HepG2 (cell line): Measurements from ENCODE around the gene ARHGAP12.

Source experiments
- EZH2 ChIP-seq: conservative IDR thresholded peaks from 2 replicates; pipeline ENCODE4 v1.6.1; 2012; ENCODE audit warnings: mild to moderate bottlenecking, low read depth, low read length, moderate library complexity
- NFE2L1 ChIP-seq: sonication (generic); formaldehyde crosslinking; IDR thresholded peaks from 2 replicates; pipeline ENCODE4 v1.4.0; 2020; ENCODE audit warnings: missing genetic modification reagents, mild to moderate bottlenecking, borderline replicate concordance
- NFE2L2 ChIP-seq: fragments of 150-350 bp; IDR thresholded peaks from 2 replicates; pipeline ENCODE4 v1.6.1; 2014; ENCODE audit warnings: low read length
- ZBTB21 ChIP-seq: sonication (generic); formaldehyde crosslinking; IDR thresholded peaks from 2 replicates; pipeline ENCODE4 v1.4.0; 2020; ENCODE audit warnings: missing genetic modification reagents
- ZNF205 ChIP-seq: IDR thresholded peaks from 2 replicates; pipeline ENCODE4 v1.6.1; 2018; ENCODE audit warnings: missing biosample characterization, missing genetic modification reagents
- ZNF557 ChIP-seq: sonication (generic); formaldehyde crosslinking; IDR thresholded peaks from 2 replicates; pipeline ENCODE4 v1.4.0; 2020; ENCODE audit warnings: missing genetic modification reagents
- ZNF883 ChIP-seq: sonication (generic); formaldehyde crosslinking; IDR thresholded peaks from 2 replicates; pipeline ENCODE4 v1.5.1; 2020; ENCODE audit warnings: mild to moderate bottlenecking, missing genetic modification reagents; ENCODE audit errors: not compliant biosample characterization
- TF ChIP-seq, protein P1 (sequence below): sonication (generic); formaldehyde crosslinking; IDR thresholded peaks from 2 replicates; pipeline ENCODE4 v1.5.0; 2020; ENCODE audit warnings: mild to moderate bottlenecking, missing genetic modification reagents, moderate library complexity

DNA sequence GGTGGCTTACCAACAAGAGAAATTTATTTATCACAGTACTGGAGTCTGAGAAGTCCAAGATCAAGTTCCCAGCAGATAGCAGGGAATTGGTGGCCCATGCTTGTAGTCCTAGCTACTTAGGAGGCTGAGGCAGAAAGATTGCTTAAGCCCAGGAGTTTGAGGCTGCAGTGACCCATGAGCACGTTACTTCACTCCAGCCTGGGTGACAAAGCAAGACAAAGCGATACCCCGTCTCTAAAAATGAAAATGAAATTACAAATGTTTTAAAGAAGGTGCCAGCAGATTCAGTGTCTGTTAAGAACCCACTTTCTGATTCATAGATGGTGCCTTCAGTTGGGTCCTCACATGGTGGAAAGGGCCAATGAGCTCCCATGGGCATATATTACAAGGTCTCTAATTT is 20.6 kb upstream of the ARHGAP12 start:
- TF ChIP-seq ZNF557 (CRISPR knock-in tag) (no peak), NFE2L1 (CRISPR knock-in tag) (no peak), EZH2 (no peak), ZBTB21 (no peak), NFE2L2 (no peak), ZNF205 (CRISPR knock-in tag) (no peak), ZNF883 (no peak)
- TF ChIP-seq, protein P1, sequence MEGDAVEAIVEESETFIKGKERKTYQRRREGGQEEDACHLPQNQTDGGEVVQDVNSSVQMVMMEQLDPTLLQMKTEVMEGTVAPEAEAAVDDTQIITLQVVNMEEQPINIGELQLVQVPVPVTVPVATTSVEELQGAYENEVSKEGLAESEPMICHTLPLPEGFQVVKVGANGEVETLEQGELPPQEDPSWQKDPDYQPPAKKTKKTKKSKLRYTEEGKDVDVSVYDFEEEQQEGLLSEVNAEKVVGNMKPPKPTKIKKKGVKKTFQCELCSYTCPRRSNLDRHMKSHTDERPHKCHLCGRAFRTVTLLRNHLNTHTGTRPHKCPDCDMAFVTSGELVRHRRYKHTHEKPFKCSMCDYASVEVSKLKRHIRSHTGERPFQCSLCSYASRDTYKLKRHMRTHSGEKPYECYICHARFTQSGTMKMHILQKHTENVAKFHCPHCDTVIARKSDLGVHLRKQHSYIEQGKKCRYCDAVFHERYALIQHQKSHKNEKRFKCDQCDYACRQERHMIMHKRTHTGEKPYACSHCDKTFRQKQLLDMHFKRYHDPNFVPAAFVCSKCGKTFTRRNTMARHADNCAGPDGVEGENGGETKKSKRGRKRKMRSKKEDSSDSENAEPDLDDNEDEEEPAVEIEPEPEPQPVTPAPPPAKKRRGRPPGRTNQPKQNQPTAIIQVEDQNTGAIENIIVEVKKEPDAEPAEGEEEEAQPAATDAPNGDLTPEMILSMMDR (CRISPR knock-in tag), result no peak
